Transverse colon (tissue), 4 donors: ENCODE results near the gene SOX8. TPM values are rescaled to one million over a fixed set of nuclear protein-coding genes. Genes with fewer than 3 reads are reported as not detected.
"Not testable (repeated sequence)": the region's sequence is repeated elsewhere in the genome, so short reads cannot be mapped to it uniquely, and the experiment has no call there.

Source experiments
- DNase-seq: peaks from one replicate; pipeline ENCODE4 v3.0.0-alpha.2; 2019
- H3K27ac ChIP-seq, 4 donors: fragments of 200-600 bp; sonication (generic); 2 replicates each; pipeline ENCODE4 v1.5.1; 2016 to 2018; ENCODE audit warnings: inconsistent platforms in 4 of 4
- H3K27me3 ChIP-seq: fragments of 200-600 bp; sonication (generic); 2 replicates; pipeline ENCODE4 v1.5.1; 2017; ENCODE audit warnings: inconsistent platforms
- H3K36me3 ChIP-seq, 4 donors: fragments of 200-600 bp; sonication (generic); 2 replicates each; pipeline ENCODE4 v1.5.1; 2017 to 2019; ENCODE audit warnings: inconsistent platforms in 4 of 4
- H3K4me1 ChIP-seq, 4 donors: fragments of 200-600 bp; sonication (generic); 2 replicates each; pipeline ENCODE4 v1.5.1; 2017 to 2020; ENCODE audit warnings: inconsistent platforms in 4 of 4
- H3K4me3 ChIP-seq, 4 donors: fragments of 200-600 bp; sonication (generic); 1 replicate in 1 of 4; 2 replicates in 3 of 4; pipeline versions ENCODE4 v1.5.1 to v1.6.1; 2017 to 2019; ENCODE audit warnings: inconsistent platforms in 4 of 4
- H3K9me3 ChIP-seq, 2 donors: fragments of 200-600 bp; sonication (generic); 2 replicates each; pipeline ENCODE4 v1.5.1; 2017 to 2019; ENCODE audit warnings: inconsistent platforms in 2 of 2
- EP300 ChIP-seq: sonication (generic); formaldehyde crosslinking; IDR thresholded peaks from one replicate; pipeline ENCODE4 v1.6.1; 2017; ENCODE audit warnings: antibody characterized with exemption, low read depth
- POLR2A ChIP-seq: fragments of 450-650 bp; IDR thresholded peaks from one replicate; pipeline ENCODE4 v1.6.1; 2016; ENCODE audit warnings: antibody characterized with exemption, mild to moderate bottlenecking, moderate library complexity
- POLR2AphosphoS5 ChIP-seq, 3 donors: sonication (generic); formaldehyde crosslinking; IDR thresholded peaks; one replicate each; pipeline ENCODE4 v1.6.1; 2016; ENCODE audit warnings: antibody characterized with exemption in 3 of 3
- WGBS, 2 donors: methylation state at CpG; one replicate each; pipeline ENCODE4 v1.1.5; 2018; ENCODE audit warnings: low coverage in 1 of 2; 5-methylcytosine and 5-hydroxymethylcytosine counted together
- in situ Hi-C, 4 donors: fragments of 200-750 bp; cut with MboI; loops; one replicate each; pipeline versions ENCODE4 v1.15.0 to v1.15.1; 2017; ENCODE audit warnings: low sequenced_read_pairs in 3 of 4, low pct_ligation_motif_present in 1 of 4, low pct_unique_long_range_greater_than_20kb in 1 of 4
- intact Hi-C: fragments of 100-400 bp; cut with DNase I; formaldehyde crosslinking; loops from one replicate; pipeline ENCODE4 v1.15.1; 2023; ENCODE audit warnings: low total_unique reads
- total RNA-seq, 4 donors: library from RNA; depleted of rRNA; stranded (reverse); fragments of >200 nt; gene quantifications; one replicate each; pipeline ENCODE4 v1.1.0, GENCODE V29; 2016
- TF ChIP-seq, protein P1 (sequence below), 5 experiments: fragments of 200-600 bp in 3 of 5; fragments of 450-650 bp in 2 of 5; sonication (generic) in 3 of 5; IDR thresholded peaks; 1 replicate in 2 of 5; 2 replicates in 3 of 5; pipeline ENCODE4 v1.5.1; 2016 to 2017; ENCODE audit warnings: antibody characterized with exemption in 5 of 5, inconsistent platforms in 3 of 5, mild to moderate bottlenecking in 2 of 5, moderate library complexity in 1 of 5

The SOX8 gene
- total RNA-seq, 4 donors from 2014 or later, result 0.37 to 1.9 (median 0.50) TPM

DNA sequence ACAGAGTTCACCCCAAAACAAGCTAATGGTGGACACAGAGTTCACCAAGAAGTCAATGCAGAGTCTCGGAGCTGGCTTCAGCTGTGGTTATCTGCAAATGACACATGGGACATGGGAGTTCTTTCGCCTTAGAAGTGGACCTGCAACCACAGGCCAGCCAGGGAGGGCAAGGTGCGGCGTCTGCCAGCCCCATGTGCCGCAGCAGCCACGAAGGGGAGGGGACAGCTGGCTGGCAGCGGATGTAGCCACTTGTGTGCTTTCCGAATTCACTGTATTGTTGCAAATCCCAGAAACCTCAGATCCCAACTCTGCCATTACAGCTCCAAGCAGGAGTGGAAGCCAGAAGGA is 35.5 kb upstream of the SOX8 start:
- intact Hi-C loops, result no loop called here
- H3K27me3 ChIP-seq, result no peaks in the 10 kb centered on the region
- 92% methylated on average over 2 to 8 of the region's 8 CpGs for WGBS, 2 donors
- TF ChIP-seq POLR2AphosphoS5 (IDR thresholded peaks at IDR 0.05) (no peak), EP300 (no peak), POLR2A (no peak)
- TF ChIP-seq, protein P1, sequence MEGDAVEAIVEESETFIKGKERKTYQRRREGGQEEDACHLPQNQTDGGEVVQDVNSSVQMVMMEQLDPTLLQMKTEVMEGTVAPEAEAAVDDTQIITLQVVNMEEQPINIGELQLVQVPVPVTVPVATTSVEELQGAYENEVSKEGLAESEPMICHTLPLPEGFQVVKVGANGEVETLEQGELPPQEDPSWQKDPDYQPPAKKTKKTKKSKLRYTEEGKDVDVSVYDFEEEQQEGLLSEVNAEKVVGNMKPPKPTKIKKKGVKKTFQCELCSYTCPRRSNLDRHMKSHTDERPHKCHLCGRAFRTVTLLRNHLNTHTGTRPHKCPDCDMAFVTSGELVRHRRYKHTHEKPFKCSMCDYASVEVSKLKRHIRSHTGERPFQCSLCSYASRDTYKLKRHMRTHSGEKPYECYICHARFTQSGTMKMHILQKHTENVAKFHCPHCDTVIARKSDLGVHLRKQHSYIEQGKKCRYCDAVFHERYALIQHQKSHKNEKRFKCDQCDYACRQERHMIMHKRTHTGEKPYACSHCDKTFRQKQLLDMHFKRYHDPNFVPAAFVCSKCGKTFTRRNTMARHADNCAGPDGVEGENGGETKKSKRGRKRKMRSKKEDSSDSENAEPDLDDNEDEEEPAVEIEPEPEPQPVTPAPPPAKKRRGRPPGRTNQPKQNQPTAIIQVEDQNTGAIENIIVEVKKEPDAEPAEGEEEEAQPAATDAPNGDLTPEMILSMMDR (IDR thresholded peaks at IDR 0.05), result no peak
- no peaks in the 10 kb centered on the region for H3K4me1 ChIP-seq
- no peak for DNase-seq
- H3K4me3 ChIP-seq, result no peak overlapping the region
- in situ Hi-C loops, result no loop called here
- peaks cover 11 to 16% of the 10 kb centered on the region in 2 donors for H3K9me3 ChIP-seq
- no peaks in the 10 kb centered on the region for H3K36me3 ChIP-seq
- H3K27ac ChIP-seq, result no peak overlapping the region

GRCh38 chr16:947255-947921 is 34.2 kb upstream of the SOX8 start:
- Histone ChIP-seq H3K9me3 (peaks cover 5% of the 10 kb centered on the region in 2 donors), H3K36me3 (peaks cover 0 to 10% (median 0%) of the 10 kb centered on the region in 4 donors), H3K27ac (no peak overlapping the region), H3K27me3 (no peaks in the 10 kb centered on the region), H3K4me1 (no peaks in the 10 kb centered on the region), H3K4me3 (no peak overlapping the region)
- intact Hi-C loops (no loop called here), in situ Hi-C loops (no loop called here)
- WGBS, 2 donors, result 84 to 87% methylated on average over 4 to 21 of the region's 21 CpGs
- DNase-seq, result no peak
- TF ChIP-seq POLR2AphosphoS5 (IDR thresholded peaks at IDR 0.05) (no peak), POLR2A (no peak), EP300 (no peak)
- TF ChIP-seq, protein P1 (IDR thresholded peaks at IDR 0.05), result no peak

DNA sequence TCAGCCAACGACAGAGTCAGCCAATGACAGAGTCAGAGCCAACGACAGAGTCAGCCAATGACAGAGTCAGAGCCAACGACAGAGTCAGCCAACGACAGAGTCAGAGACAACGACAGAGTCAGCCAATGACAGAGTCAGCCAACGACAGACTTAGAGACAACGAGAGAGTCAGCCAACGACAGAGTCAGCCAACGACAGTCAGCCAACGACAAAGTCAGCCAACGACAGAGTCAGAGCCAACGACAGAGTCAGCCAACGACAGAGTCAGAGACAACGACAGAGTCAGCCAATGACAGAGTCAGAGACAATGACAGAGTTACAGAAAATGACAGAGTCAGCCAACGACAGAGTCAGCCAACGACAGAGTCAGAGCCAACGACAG is 33.7 kb upstream of the SOX8 start:
- H3K4me1 ChIP-seq, H3K27me3 ChIP-seq, DNase-seq, H3K9me3 ChIP-seq, H3K27ac ChIP-seq, H3K4me3 ChIP-seq, intact Hi-C loops, in situ Hi-C loops: not testable (repeated sequence)
- H3K36me3 ChIP-seq, result peaks cover 0 to 10% (median 0%) of the 10 kb centered on the region in 4 donors
- WGBS, 2 donors, result 90 to 95% methylated on average over 16 to 17 of the region's 17 CpGs

DNA sequence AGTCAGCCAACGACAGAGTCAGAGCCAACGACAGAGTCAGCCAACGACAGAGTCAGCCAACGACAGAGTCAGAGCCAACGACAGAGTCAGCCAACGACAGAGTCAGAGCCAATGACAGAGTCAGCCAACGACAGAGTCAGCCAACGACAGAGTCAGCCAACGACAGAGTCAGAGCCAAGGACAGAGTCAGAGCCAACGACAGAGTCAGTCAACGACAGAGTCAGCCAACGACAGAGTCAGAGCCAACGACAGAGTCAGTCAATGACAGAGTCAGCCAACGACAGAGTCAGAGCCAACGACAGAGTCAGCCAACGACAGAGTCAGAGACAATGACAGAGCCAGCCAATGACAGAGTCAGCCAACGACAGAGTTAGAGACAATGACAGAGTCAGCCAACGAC is 32.8 kb upstream of the SOX8 start:
- WGBS, 2 donors, result 84 to 86% methylated on average over 12 to 18 of the region's 18 CpGs
- H3K4me1 ChIP-seq, H3K4me3 ChIP-seq, H3K27me3 ChIP-seq, intact Hi-C loops, H3K27ac ChIP-seq, H3K9me3 ChIP-seq, in situ Hi-C loops, DNase-seq: not testable (repeated sequence)
- peaks cover 0 to 10% (median 0%) of the 10 kb centered on the region in 4 donors for H3K36me3 ChIP-seq

- intact Hi-C loops, H3K27ac ChIP-seq, in situ Hi-C loops, H3K9me3 ChIP-seq, DNase-seq, H3K27me3 ChIP-seq, H3K4me3 ChIP-seq, H3K4me1 ChIP-seq: not testable (repeated sequence)
- H3K36me3 ChIP-seq, result peaks cover 0 to 10% (median 0%) of the 10 kb centered on the region in 4 donors
- 67 to 74% methylated on average over 7 to 27 of the region's 27 CpGs for WGBS, 2 donors
Measured at GRCh38 chr16:950733-951573, 30.6 kb upstream of the SOX8 start.
